ENCODE results near the gene DDX4. TPM values are rescaled to one million over a fixed set of nuclear protein-coding genes. Genes with fewer than 3 reads are reported as not detected.
"Not testable (repeated sequence)": the region's sequence is repeated elsewhere in the genome, so short reads cannot be mapped to it uniquely, and the experiment has no call there.

Gene DDX4
- total and polyA plus RNA-seq, 2 donors (not counting 1 experiment from before 2014, with no cell fraction given): not detected

DNA sequence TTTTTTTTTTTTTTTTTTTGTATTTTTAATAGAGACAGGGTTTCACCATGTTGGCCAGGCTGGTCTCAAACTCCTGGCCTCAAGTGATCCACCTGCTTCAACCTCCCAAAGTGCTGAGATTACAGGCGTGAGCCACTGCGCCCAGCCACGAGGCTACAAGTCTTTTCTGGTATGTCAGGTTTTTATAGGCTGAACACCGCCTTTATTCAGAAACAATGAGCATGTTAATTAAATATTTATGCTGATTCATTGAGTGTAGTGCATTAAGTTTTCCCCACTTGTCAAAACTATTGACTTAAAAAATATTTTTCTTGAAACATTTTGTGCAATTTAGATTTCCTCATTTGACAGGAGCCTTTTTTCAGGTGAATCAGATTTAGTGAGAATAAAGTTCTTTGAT is 78.1 kb downstream of the DDX4 start:
- H4K20me1 ChIP-seq (ENCODE audit: control insufficient read depth, insufficient read depth, low read length, poor library complexity, severe bottlenecking); H3K9me3 ChIP-seq (ENCODE audit: control extremely low read depth in 1 of 3, control insufficient read depth in 2 of 3, insufficient read depth in 1 of 3, low read length in 2 of 3); H2AFZ ChIP-seq (ENCODE audit: insufficient read depth, low read depth, low read length, poor library complexity, severe bottlenecking); H3K27ac ChIP-seq (ENCODE audit: low read length in 2 of 2); H3K4me3 ChIP-seq (ENCODE audit: control extremely low read depth in 1 of 5, extremely low read depth in 1 of 5, insufficient read depth in 1 of 5, low read depth in 2 of 5, low read length in 4 of 5); POLR2A ChIA-PET; DNase-seq; H3K36me3 ChIP-seq (replicated peaks in 1 of 2; ENCODE audit: control extremely low read depth in 1 of 2, control insufficient read depth in 1 of 2, extremely low read depth in 1 of 2, insufficient read depth in 2 of 2, low read length in 1 of 2); intact Hi-C loops (cut with micrococcal nuclease); H3K9ac ChIP-seq (ENCODE audit: low read length); H3K4me1 Mint-ChIP-seq; H3K4me1 ChIP-seq (ENCODE audit: control insufficient read depth in 2 of 2, insufficient read depth in 2 of 2, low read length in 2 of 2); H3K9me3 Mint-ChIP-seq (ENCODE audit: insufficient read depth); H3K27me3 ChIP-seq (replicated peaks in 1 of 4; ENCODE audit: control extremely low read depth in 1 of 4, control insufficient read depth in 3 of 4, insufficient read depth in 4 of 4, low read length in 3 of 4); H3K27ac Mint-ChIP-seq; ATAC-seq (ENCODE audit: low read depth); H3K79me2 ChIP-seq (ENCODE audit: control insufficient read depth, insufficient read depth, low read length); H3K4me3 Mint-ChIP-seq; CTCF ChIA-PET; H3K4me2 ChIP-seq (replicated peaks; ENCODE audit: low read depth, low read length, poor library complexity, severe bottlenecking): not testable (repeated sequence)
- no CpG with 5 or more reads among the region's 4 CpGs for WGBS (ENCODE audit: insufficient coverage)
- H3K27me3 Mint-ChIP-seq: peaks cover 28% of the 10 kb centered on the region

- H3K27ac ChIP-seq (ENCODE audit: low read length in 2 of 2): no peak overlapping the region
- Mint-ChIP-seq H3K9me3 (ENCODE audit: insufficient read depth) (no peaks in the 10 kb centered on the region), H3K27me3 (peaks cover 32% of the 10 kb centered on the region), H3K4me3 (no peak overlapping the region), H3K4me1 (no peaks in the 10 kb centered on the region), H3K27ac (no peak overlapping the region)
- no peaks in the 10 kb centered on the region for H4K20me1 ChIP-seq (ENCODE audit: control insufficient read depth, insufficient read depth, low read length, poor library complexity, severe bottlenecking)
- DNase-seq (no peak), ATAC-seq (ENCODE audit: low read depth) (no peak)
- intact Hi-C loops (cut with micrococcal nuclease): no loop called here
- POLR2A ChIA-PET: no interaction called here
- no peaks in the 10 kb centered on the region for H3K9me3 ChIP-seq (ENCODE audit: control extremely low read depth in 1 of 3, control insufficient read depth in 2 of 3, insufficient read depth in 1 of 3, low read length in 2 of 3)
- H3K4me3 ChIP-seq (ENCODE audit: control extremely low read depth in 1 of 5, extremely low read depth in 1 of 5, insufficient read depth in 1 of 5, low read depth in 2 of 5, low read length in 4 of 5): no peak overlapping the region
- peaks cover 0 to 12% (median 10%) of the 10 kb centered on the region in 4 experiments for H3K27me3 ChIP-seq (replicated peaks in 1 of 4; ENCODE audit: control extremely low read depth in 1 of 4, control insufficient read depth in 3 of 4, insufficient read depth in 4 of 4, low read length in 3 of 4)
- H3K36me3 ChIP-seq (replicated peaks in 1 of 2; ENCODE audit: control extremely low read depth in 1 of 2, control insufficient read depth in 1 of 2, extremely low read depth in 1 of 2, insufficient read depth in 2 of 2, low read length in 1 of 2): no peaks in the 10 kb centered on the region
- no peak overlapping the region for H3K9ac ChIP-seq (ENCODE audit: low read length)
- no peak for TF ChIP-seq CTCF (IDR thresholded peaks at IDR 0.05)
- no peak for TF ChIP-seq EZH2 (IDR thresholded peaks at IDR 0.05; ENCODE audit: borderline replicate concordance, insufficient read depth, low read depth, low read length, poor library complexity, severe bottlenecking)
- no peaks in the 10 kb centered on the region for H3K79me2 ChIP-seq (ENCODE audit: control insufficient read depth, insufficient read depth, low read length)
- no peaks in the 10 kb centered on the region for H3K4me1 ChIP-seq (ENCODE audit: control insufficient read depth in 2 of 2, insufficient read depth in 2 of 2, low read length in 2 of 2)
- H2AFZ ChIP-seq (ENCODE audit: insufficient read depth, low read depth, low read length, poor library complexity, severe bottlenecking): no peak overlapping the region
- no peak overlapping the region for H3K4me2 ChIP-seq (replicated peaks; ENCODE audit: low read depth, low read length, poor library complexity, severe bottlenecking)
- CTCF ChIA-PET: no interaction called here
Measured at GRCh38 chr5:55816342-55816741, 78.5 kb downstream of the DDX4 start.

Measured in B cell (primary cell).